ENCODE measurements around the gene RGS16.

Gene RGS16

DNA sequence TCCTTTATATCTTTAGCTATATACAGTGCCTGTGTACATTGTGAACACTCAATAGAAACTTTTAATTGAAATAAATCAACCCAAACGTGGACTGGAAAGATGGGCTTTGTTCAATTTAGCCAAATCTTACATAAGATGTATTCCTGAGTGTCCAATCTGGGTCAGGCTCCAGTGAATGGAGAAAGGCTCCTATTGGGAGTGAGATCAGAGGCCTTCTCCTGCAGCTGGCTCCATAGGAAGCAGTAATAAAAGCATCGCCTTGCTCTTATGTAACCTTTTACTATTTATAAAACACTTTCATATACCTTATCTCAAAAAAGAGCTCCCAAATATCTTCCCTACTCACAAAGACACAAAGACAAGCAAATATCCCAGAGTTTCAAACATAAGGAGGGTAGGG, 24.9 kb upstream of the RGS16 start:
- DNase-seq = no peak

DNA sequence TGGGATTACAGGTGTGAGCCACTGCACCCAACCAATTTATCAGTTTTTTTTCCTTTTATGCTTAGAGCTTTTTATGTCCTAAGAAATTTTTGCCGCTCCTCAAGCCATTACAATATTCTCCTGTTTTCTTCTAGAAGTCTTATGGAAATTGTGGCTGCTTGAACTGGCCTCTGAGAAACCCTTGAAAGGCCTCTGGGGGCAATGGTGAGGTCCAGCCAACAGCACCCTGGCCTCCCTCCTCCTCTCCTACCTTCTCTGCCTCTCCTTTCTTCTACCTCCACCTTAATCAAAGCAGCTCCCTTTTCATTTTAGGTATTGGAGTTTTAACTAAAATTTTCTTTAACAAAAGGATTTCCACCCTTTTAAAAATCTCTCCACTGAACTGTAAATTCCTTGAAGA, 24.5 kb upstream of the RGS16 start:
- DNase-seq = no peak

DNA sequence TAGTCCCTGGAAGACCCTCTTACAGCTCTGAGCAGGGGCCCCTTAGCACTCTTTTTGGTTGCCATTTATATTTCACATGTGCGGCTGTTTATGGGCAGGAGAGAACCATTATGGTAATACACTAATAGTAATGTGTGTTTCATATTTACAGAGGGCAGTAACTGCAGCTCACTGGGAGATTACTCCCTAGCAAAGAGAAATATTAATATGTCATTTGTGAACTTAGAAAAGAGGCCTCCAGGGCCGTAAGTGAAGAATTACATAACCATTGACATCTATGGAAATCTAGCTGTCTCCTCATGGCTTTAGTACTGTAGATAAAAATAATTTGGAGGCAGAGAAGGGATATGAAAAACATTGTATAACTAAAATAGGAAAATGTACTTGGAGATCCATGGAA, 23.4 kb upstream of the RGS16 start:
- DNase-seq = no peak

DNA sequence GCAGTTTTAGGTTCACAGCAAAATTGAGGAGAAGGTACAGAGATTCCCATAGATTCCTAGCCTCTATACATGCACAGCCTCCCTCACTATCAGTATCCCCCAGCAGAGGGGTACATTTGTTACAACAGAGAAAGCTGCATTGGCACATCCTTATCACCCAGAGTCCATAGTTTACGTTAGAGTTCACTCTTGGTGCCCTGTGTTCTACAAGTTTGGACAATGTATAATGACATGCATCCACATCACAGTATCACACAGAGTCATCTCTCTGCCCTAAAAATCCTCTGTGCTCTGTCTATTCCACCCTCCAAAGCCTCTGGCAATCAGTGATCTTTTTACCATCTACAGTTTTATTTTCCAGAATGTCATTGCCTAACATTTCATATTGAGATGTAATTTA, 22.3 kb upstream of the RGS16 start:
- DNase-seq = no peak

DNA sequence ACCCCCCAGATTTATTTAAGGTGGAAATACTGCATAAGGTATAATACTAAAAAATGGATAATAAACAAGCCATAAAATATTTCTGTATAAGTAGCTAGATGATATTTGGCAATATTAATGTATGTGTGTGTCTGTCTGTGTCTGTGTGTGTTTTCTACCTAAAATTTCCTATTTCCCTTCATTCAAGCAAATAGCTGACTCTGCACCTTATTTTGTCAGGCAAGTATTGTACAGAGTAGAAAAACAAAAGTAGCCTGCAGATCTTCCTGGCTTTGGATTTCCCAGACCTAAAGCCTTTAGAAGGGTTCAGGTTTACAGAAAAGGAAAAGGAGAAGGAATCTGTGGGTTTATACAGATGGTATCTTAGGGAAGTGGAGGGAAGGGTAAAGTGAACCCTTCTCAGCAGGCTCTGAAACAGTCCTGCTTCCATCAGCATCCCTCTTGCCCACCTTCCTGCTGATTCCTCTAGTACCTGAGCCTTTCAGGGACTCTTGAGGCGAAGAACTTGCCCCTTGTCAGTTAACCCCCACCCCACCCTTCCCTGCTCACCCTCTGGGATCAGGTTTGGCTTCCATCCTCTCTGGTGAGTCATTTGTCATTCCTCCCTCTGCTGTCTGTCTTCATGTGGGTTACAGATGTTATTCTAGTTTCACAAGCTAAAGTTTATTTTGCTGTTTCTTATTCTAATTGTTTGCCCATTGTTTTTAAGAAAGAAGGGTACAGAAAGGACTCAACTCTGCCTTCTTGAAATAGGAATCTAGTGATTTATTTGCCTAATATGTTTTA, 21.7 kb upstream of the RGS16 start:
- DNase-seq = no peak

DNA sequence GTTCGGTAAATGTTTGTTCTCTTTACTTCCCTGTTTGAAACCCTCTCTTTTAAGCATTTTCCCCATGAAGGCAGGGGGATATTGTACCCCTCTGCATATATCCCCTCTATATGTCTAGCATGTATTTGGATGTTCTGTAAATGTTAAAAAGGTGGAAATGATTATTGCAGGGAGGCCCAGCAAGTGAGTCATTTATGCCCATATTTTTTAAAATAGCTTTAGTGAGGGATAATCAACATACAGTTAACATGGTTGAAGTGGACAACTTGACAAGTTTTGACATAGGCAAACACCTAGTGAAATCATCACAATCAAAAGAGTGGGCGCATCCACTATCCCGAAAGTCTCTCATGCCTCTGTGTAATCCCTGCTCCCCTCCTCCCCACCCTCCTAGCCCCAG, 20.8 kb upstream of the RGS16 start:
- DNase-seq = no peak

DNA sequence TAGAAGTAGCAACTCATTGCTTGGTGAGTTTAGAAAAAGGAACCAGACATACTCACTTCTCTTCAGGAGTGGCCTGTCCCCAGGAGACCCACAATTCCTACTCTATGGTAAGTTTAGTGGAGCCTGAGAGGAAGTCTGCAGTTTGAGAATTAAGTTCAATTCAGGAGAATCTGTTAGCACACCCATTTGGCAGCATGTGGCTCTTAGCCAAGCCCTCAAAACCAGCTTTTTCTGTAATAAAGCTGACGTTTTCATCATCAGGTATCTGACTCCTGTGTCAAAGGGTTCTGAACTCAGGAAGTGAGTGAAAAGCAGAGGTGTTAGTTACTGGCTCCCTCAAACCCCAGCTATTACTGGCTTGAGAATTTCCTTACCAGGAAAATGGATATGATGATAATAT, 20.4 kb upstream of the RGS16 start:
- DNase-seq = no peak

DNA sequence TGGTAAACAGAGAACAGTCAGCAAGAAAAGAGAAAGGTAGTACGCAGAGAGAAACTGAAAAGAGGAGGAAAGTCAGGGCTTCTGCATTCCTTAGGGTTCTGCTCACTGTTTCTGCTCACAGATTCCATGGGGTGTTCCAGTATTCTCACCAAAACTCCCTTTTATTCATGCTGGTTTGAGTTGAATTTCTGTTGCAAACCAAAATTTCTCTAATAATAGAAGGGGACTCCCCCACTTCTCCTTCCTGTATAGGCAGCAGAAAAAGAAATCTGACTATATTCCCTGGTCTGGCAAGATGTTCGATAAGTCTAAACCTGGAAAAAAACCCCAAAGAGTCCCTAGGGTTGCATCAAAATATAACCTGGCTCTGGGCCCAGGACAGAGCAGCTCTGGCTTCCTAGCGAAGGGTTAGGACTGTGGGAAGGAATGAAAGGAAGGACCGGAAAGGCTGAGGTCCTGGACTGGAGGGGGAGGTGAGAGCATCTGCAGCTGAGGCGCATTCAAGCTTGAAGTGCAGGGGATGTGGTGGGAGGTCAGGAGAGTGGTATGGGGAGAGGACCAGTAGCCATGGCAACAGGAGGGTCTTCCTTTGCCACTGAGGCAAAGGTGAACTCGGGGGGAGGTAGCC, 18.8 kb upstream of the RGS16 start:
- no peak for DNase-seq

DNA sequence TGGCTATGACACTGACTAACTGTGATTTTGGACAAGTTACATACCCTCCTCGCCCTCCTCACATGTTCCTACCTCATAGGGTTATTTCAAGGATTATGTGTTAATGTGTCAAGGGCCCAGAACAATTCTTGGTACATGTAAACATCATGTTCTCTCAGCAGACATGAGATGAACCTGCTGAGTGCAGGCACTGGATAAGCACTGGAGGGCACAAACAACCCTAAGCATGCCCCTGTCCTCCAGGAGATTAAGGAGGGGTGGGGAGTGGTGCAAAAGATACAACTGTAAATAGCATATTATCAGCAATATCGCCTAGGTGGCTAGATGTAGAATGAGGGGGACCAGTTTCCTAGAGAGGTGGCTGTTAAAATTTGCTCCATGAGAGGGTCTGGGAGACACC, 17.7 kb upstream of the RGS16 start:
- no peak for DNase-seq

DNA sequence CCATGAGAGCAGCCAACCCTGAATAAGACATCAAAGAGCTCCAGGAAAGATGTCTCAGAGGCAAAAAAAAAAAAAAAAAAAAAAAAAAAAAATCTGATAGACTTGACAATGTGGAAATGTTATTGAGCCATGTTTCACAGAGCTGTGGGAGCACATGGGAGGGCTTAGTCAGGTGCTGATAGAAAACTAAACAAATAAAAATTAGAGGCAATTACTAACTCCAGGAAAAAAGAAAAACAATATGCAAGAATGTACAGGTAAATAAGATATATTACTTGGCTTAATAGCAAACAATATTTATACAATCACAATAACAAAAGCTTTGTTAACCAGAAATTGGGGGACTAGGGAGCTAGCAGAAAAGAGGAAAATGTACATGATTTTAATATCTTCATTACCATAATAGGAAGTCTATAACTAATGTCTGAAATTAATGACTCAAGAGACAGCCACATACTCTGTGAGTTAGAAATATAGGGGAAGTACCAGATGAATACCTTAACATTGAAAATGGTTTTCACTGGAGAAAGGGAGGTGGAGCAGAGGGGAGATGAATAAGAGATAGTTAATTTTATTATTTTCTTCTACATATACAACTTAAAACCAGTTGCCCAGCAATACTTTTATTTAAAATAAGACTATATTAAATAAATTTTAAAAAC, 16.9 kb upstream of the RGS16 start:
- no peak for DNase-seq

DNA sequence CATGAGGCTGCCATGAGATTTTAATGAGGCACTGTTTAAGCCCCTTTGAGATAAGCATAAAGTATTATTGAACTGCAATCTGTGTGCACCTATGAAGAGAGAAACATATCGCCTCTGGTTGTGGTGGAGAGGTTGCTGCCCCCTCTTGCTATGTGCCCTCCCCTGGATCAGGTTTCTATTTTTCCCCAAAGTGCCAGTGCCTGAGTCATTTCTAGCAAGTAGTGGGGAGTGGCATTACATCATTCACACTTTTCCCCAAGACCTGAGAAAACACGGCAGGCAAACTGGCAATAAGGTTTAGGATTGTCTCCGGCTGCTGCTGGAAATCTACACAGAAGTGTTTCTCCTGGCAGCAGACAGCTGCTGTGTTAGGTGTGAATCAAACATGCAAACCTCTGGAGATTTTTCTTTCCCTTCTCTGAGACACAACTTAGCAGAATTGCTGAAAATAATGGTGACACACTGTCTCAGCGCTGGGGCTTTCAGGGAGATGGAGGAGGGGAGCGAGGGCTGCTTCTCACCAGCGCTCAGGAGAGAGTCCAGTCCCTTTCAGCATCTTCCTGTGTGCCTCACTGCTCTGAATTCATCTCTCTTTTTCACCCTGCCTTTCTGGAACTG, 13.7 kb upstream of the RGS16 start:
- peak; percentile 53 to 77 for DNase-seq

DNA sequence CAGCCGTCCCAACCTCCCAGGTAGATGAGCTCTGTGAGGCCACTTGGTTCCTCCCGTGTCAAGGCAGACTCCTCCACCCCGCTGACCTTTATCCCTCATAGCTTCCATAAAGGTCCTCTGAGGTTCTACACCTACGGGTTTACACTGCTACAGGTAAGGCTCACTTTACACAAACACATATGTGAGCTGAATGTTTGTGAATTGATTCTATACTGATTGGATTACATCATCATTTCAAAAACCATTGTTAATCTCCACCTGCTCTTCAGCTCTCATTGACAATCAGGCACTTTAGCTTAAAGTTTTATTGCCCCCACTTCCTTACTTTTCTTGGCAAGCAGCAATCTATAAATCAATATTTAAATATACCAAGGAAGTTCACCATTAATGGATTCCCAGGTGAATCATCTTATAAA, 12.8 kb upstream of the RGS16 start:
- no peak for DNase-seq

DNA sequence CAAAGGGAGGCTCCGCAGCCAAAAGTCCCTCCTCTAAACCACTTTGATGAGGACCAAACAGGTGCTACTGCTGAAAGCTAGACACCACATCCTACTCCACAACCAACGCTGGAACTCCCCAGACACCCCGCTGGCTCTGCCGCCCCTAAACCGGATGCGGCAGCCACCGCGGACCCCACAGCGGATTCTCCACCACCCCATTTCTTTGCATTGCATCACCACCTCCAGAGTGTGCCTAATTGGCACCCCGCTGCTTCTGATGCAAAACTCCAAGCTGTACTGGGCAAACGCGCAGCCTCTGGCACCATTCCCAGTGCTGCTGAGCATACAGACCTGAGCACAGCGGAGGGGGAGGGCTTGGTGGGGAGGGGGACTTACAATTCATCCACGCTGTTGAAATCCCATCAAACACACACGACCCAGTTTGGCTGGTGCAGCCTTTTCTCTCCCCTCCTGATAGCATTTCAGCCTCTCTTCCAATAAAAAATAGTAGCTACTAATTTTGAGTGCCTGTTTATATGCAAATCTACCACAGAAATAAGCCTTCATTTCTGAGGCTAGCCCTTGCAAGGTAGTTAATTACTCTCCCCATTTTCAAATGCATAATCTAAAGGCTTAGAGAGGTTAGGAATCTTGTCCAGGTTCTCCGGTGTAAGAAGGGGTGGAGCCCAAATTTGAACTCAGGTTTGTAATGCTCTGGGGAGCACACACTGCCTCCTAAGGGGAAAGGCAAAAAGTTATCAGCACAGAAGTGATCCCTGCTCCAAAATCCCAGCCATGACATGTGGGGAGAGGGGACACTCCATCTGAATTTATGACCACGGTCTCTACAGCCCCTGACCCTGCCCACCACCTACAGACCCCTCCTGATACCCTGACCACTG, 12.2 kb upstream of the RGS16 start:
- DNase-seq = peak; percentile 90 to 91

DNA sequence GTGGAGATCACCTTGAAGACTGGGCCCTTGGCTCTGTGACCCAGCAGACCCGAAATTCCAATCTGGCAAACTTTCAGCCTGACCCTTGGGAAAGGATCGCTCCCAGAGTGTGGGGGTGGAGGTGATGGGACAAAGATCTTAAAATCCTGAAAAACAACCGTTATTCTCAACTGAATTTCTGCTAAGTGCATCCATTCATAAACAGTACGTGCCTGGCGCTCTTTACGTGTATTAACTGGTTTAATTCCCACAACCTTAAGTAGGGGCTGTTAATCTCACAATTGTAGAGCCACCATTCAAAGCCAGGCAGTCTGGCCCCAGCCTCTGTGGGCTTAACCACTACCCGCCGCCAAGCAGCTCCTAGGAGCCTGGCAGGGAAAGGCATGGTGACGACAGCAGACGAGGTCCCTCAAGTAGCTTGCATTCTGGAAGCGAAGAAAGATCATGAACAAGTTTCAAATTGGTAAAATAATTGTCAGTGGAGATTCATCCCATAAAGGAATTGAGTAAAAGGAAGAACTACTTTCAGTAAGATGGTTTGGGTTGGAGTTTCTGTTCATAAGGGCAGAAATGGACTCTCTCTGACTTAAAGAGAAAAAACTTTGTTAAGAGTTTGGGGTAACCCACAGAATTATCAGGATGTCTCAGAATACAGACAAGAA, 11.4 kb upstream of the RGS16 start:
- peak; percentile 63 to 89 for DNase-seq

DNA sequence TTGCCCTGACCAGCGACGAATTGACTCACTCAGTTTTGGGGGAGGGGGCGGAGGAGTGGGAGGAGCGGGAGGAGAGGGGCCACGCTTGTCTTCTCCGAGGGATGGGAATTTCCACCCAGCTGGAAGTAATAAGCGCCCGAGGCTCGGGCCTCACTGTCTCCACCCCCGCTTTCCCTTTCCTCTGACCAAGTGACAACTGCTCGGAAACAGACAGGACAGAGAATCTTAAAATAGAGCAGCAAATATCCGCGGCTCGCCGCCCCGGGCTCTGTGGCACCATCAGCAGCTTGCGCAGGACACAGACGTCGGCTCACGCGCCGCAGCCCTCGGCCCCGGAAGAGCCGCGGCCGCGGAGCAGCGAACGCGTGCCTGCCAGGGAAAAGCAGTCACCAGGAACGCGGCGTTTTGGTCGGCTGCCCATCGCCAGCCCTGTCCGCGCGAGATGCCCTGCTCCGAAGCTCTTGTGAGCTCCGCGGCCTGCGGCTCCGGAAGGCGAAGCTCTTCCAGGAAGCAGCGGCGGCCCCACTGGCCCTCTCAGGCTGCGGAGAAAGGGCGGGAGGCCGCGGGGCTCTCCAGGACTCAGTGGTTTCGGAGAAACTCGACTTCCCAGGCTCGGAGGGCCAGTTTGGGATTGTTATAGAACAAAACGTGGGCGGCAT, 10.7 kb upstream of the RGS16 start:
- peak in 1 of 2 experiments; percentile 78 for DNase-seq

DNA sequence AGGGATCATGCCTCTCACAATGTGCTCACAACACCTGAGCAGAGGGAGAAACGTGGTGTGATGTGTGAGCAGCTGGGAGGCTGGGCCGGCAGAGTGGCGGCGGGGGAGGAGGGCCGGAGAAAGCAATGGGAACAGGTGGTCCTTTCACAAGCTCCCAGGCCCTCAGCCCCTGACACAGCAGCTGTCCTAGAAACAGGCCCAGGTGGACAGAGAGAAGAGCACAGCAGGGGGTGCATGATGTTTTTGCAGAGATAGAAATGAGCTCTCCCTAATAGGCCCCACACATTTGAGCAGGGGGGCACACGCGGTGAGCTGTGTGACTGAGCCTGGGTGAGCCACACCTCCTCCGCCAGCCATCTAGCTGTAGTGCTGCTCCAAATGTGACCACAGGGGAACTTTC, 7.6 kb upstream of the RGS16 start:
- DNase-seq = peak; percentile 98 to 99

DNA sequence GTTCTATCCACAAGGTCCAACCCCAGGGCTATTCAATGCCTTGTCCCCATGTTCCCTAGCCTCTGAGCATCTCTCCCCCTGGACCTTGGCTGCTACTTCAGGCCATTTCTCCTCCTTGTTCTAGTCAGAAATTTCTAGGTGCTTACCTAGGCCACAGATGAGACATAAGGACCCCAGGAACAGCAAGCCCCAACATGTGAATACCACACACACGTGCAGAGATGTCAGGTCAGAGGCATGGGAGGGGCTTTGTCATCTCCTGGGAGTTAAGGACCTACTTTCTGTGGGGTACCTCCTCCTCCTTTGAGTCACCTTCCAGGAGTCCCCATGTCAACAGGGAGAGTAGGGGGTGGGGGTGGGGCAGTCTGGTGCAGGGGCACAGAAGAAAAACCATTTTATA, 7.1 kb upstream of the RGS16 start:
- peak in 1 of 2 experiments; percentile 69 for DNase-seq

DNA sequence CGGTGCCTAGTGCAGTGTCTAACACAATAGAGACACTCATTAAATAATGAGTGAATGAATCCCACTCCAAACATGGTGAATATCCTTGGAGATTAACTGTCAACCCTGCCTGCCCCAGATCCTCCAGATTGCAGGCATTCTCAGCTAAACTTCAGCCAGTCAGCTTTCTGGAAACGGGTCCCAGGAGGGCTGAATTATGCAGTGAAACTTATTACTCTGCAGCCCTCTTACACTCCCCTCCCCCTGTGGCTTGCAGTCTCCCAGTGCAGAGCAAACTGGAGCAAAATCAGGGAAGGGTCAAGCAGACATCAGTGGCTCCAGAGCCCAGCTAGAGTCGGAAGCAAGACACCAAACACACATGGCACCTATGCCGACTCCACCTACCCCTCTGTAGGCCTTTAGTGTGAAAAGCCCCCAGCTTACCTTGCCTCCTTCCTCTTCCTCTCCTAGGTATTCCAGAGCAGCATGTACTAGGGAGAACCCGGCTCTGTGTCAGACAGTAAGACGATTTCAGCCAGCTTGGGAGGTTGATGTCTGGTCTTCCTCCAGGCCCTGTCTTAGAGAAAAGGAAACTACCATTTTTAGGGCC, 6.5 kb upstream of the RGS16 start:
- peak; percentile 72 to 91 for DNase-seq

DNA sequence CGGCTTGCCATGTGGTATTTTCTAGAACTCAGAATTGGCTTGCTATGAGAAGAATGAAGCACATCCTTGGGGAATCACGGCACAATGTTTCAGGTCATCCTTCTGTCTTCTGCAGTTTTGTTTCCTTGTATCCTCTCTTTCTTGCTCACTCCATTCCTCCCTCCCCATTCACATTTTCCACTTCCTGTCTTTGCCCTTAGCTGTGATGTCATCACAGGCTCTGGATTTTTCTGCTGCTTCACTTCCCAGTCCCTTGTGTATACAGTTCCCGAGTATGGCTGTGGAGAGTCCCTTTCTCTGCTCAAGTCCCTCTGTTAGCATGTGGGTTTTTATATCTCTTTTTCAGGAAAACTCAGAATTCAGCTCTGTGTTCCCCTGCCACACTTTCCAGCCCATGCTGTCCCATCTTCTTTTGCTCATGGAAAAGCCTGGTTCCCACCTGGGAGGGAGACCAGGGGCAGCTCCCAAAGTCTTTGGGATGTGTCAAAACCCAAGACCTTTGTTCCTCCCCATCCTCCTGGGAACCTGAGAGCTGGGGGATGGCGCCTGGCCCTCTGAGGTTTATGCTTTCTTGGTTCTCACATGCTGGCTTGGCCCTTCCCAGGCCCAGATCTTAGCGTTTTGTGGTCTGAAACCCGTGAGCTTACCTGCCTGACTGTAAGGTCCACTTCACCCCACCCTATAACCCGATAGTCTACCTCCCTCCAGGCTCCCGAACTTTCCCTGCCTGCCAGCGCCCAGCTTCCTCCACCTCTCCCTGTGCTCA, 4.8 kb upstream of the RGS16 start:
- DNase-seq = no peak

DNA sequence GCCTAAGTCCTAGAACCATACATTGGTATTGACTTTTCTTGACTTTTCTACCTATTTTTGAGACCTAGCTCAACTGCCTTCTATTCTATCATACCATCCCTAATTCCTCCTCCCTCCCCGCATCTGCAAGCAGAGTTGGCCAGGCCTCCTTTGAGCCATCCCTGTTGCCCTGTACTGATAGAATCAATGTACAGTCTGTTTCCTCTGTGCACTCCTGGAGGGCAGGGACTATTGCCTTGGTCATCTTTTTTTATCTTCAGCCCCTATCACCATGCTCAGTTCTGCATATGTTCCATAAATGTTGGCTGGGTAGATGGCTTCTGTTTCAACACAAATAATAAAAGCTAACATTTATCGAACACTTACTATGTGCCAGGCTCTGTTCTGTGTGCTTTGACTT, 4.0 kb upstream of the RGS16 start:
- no peak for DNase-seq
